Measurements from ENCODE around the gene ARID4B. TPM values are rescaled to one million over a fixed set of nuclear protein-coding genes. Genes with fewer than 3 reads are reported as not detected.

Gene ARID4B
- total RNA-seq, 2 experiments from 2014 or later = 43.3 to 45.7 TPM

- Mint-ChIP-seq H3K4me3 (no peak overlapping the region), H3K9me3 (ENCODE audit: insufficient read depth) (no peaks in the 10 kb centered on the region)
Measured at GRCh38 chr1:235158680-235159079, 169.3 kb downstream of the ARID4B start.

GRCh38 chr1:235157150-235157549, 170.8 kb downstream of the ARID4B start:
- DNase-seq = no peak
- ChIA-PET CTCF (interaction anchor here (0.8 to 4.4 kb wide), 5 partner anchors 30 to 259 kb away, joined by 3 to 17 read pairs (median 4); no protein-coding TSS in a partner anchor), POLR2A (no interaction called here)
- H3K27ac Mint-ChIP-seq = no peak overlapping the region
- ATAC-seq = no peak
- H3K36me3 Mint-ChIP-seq (ENCODE audit: low read depth) = peaks cover 39% of the 10 kb centered on the region
- H3K4me3 Mint-ChIP-seq = no peak overlapping the region
- no peaks in the 10 kb centered on the region for H3K9me3 Mint-ChIP-seq (ENCODE audit: insufficient read depth)
- H3K27me3 Mint-ChIP-seq (ENCODE audit: low read depth) = no peaks in the 10 kb centered on the region
- H3K4me1 Mint-ChIP-seq (ENCODE audit: low read depth) = peaks cover 14% of the 10 kb centered on the region

More at GRCh38 chr1:235158680-235159079, 169.3 kb downstream of the ARID4B start:
- Mint-ChIP-seq H3K36me3 (ENCODE audit: low read depth) (peaks cover 33% of the 10 kb centered on the region), H3K27ac (no peak overlapping the region), H3K27me3 (ENCODE audit: low read depth) (no peaks in the 10 kb centered on the region), H3K4me1 (ENCODE audit: low read depth) (peaks cover 15% of the 10 kb centered on the region)
- ChIA-PET CTCF (interaction anchor here (0.8 to 4.4 kb wide), 3 partner anchors 39 to 346 kb away, joined by 3 to 17 read pairs (median 3); partner anchors contain the start of gene B3GALNT2), POLR2A (no interaction called here)
- no peak for ATAC-seq
- DNase-seq = no peak

GRCh38 chr1:235156740-235157139, 171.2 kb downstream of the ARID4B start:
- Mint-ChIP-seq H3K4me3 (no peak overlapping the region), H3K36me3 (ENCODE audit: low read depth) (peaks cover 39% of the 10 kb centered on the region)
- POLR2A ChIA-PET = interaction anchor here (0.5 kb wide), 1 partner anchor 12 kb away, joined by 4 read pairs; no protein-coding TSS in a partner anchor

GRCh38 chr1:235156265-235156664, 171.7 kb downstream of the ARID4B start:
- CTCF ChIA-PET = interaction anchor here (0.8 to 4.4 kb wide), 6 partner anchors 17 to 260 kb away, joined by 3 to 17 read pairs (median 4); no protein-coding TSS in a partner anchor
- POLR2A ChIA-PET = interaction anchor here (0.5 to 1.0 kb wide), 3 partner anchors 13 to 172 kb away, joined by 3 to 4 read pairs (median 3); partner anchors contain the start of genes ARID4B and GGPS1
- no peak overlapping the region for H3K27ac Mint-ChIP-seq
- H3K9me3 Mint-ChIP-seq (ENCODE audit: insufficient read depth) = no peaks in the 10 kb centered on the region
- H3K4me1 Mint-ChIP-seq (ENCODE audit: low read depth) = peaks cover 12% of the 10 kb centered on the region
- ATAC-seq (no peak), DNase-seq (no peak)
- no peak overlapping the region for H3K4me3 Mint-ChIP-seq
- H3K36me3 Mint-ChIP-seq (ENCODE audit: low read depth) = peaks cover 42% of the 10 kb centered on the region
- no peaks in the 10 kb centered on the region for H3K27me3 Mint-ChIP-seq (ENCODE audit: low read depth)

More at GRCh38 chr1:235156740-235157139, 171.2 kb downstream of the ARID4B start:
- H3K4me1 Mint-ChIP-seq (ENCODE audit: low read depth) = peaks cover 11% of the 10 kb centered on the region
- no peak overlapping the region for H3K27ac Mint-ChIP-seq
- CTCF ChIA-PET = interaction anchor here (0.8 to 4.4 kb wide), 6 partner anchors 18 to 260 kb away, joined by 3 to 17 read pairs (median 4); no protein-coding TSS in a partner anchor
- DNase-seq (no peak), ATAC-seq (no peak)
- H3K27me3 Mint-ChIP-seq (ENCODE audit: low read depth) = no peaks in the 10 kb centered on the region
- H3K9me3 Mint-ChIP-seq (ENCODE audit: insufficient read depth) = no peaks in the 10 kb centered on the region

GRCh38 chr1:235152235-235152634, 175.7 kb downstream of the ARID4B start:
- CTCF ChIA-PET = interaction anchor here (1.0 kb wide), 1 partner anchor 8 kb away, joined by 4 read pairs; the partner anchor contains the start of gene RBM34
- Mint-ChIP-seq H3K9me3 (ENCODE audit: insufficient read depth) (no peaks in the 10 kb centered on the region), H3K4me3 (no peak overlapping the region), H3K27me3 (ENCODE audit: low read depth) (no peaks in the 10 kb centered on the region), H3K4me1 (ENCODE audit: low read depth) (peaks cover 17% of the 10 kb centered on the region), H3K36me3 (ENCODE audit: low read depth) (peaks cover 58% of the 10 kb centered on the region), H3K27ac (no peak overlapping the region)
- ATAC-seq = no peak
- DNase-seq = no peak
- POLR2A ChIA-PET = interaction anchor here (3.0 kb wide), 1 partner anchor 9 kb away, joined by 11 read pairs; the partner anchor contains the start of gene RBM34

DNA sequence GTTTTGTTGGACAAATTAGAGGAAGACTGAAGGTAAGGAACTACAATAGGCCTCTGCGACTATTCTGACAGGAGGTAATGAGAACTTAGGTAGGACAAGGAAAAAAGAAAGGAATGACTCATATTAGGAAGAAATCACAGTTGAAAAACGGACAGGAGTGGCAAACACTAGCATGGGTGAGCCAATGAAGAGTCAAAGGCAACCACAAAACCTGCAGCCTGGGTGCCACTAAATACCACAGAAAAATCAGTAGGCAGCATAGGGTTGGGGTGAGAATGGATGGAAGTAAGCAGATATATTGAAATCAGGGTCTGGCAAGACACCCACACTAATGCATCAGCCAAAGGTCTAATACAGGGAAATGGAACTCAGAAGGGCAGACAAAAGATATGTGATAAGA, 176.9 kb downstream of the ARID4B start:
- H3K27me3 Mint-ChIP-seq (ENCODE audit: low read depth) = no peaks in the 10 kb centered on the region
- CTCF ChIA-PET = interaction anchor here (1.1 to 1.4 kb wide), 2 partner anchors 24 to 191 kb away, joined by 3 read pairs; no protein-coding TSS in a partner anchor

DNA sequence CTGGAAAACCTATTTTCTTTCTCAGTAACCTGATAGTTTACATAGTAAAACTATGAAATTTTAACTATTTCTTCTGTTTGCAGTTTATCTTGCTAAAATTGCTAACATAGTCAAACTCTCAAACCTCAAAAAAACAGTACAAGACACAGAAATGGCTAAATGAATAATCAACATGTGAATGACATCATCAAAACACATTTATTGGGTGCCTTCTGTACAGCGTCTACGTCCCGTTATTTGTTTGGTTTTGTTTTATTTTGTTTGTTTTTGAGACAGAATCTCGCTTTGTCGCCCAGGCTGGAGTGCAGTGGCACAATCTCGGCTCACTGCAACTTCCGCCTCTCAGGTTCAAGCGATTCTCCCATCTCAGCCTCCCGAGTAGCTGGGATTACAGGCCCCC, 178.2 kb downstream of the ARID4B start:
- Mint-ChIP-seq H3K27me3 (ENCODE audit: low read depth) (no peaks in the 10 kb centered on the region), H3K4me1 (ENCODE audit: low read depth) (peaks cover 18% of the 10 kb centered on the region), H3K9me3 (ENCODE audit: insufficient read depth) (no peaks in the 10 kb centered on the region), H3K4me3 (no peak overlapping the region), H3K27ac (no peak overlapping the region), H3K36me3 (ENCODE audit: low read depth) (peaks cover 67% of the 10 kb centered on the region)
- ATAC-seq (no peak), DNase-seq (no peak)
- CTCF ChIA-PET = interaction anchor here (1.1 kb wide), 1 partner anchor 192 kb away, joined by 3 read pairs; no protein-coding TSS in a partner anchor
- POLR2A ChIA-PET = interaction anchor here (3.0 kb wide), 1 partner anchor 11 kb away, joined by 11 read pairs; the partner anchor contains the start of gene RBM34

More for the DNA sequence above, 176.9 kb downstream of the ARID4B start:
- Mint-ChIP-seq H3K4me3 (no peak overlapping the region), H3K9me3 (ENCODE audit: insufficient read depth) (no peaks in the 10 kb centered on the region), H3K36me3 (ENCODE audit: low read depth) (peaks cover 65% of the 10 kb centered on the region), H3K4me1 (ENCODE audit: low read depth) (peaks cover 16% of the 10 kb centered on the region), H3K27ac (no peak overlapping the region)
- DNase-seq = no peak
- ATAC-seq = peak; percentile 45
- POLR2A ChIA-PET = interaction anchor here (3.0 kb wide), 1 partner anchor 10 kb away, joined by 11 read pairs; the partner anchor contains the start of gene RBM34

DNA sequence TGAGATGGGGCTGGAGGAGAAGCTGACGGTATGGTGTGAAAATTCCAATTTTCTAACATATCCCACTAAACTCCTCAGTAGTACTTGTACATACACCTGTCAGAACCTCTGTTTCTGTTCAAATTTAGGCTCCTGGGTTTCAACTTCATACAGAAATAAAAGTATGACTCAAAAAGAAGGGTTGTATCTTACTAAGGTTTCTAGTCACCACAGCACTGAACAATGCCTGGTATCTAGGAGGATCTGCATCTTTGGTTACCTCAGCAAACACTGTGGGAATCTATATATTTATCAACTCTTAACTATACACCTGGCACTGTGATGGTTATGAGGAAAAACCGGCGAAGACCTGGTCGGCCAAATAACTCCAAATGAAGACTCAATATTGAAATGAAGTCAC, 180.7 kb downstream of the ARID4B start:
- no peak for ATAC-seq
- Mint-ChIP-seq H3K9me3 (ENCODE audit: insufficient read depth) (no peaks in the 10 kb centered on the region), H3K4me3 (no peak overlapping the region), H3K27me3 (ENCODE audit: low read depth) (no peaks in the 10 kb centered on the region), H3K36me3 (ENCODE audit: low read depth) (peaks cover 63% of the 10 kb centered on the region), H3K27ac (no peak overlapping the region), H3K4me1 (ENCODE audit: low read depth) (peaks cover 18% of the 10 kb centered on the region)
- ChIA-PET CTCF (interaction anchor here (0.8 kb wide), 1 partner anchor 660 kb away, joined by 3 read pairs; no protein-coding TSS in a partner anchor), POLR2A (interaction anchor here (0.6 to 1.2 kb wide), 2 partner anchors 13 to 232 kb away, joined by 3 read pairs; partner anchors contain the start of gene RBM34)
- no peak for DNase-seq

DNA sequence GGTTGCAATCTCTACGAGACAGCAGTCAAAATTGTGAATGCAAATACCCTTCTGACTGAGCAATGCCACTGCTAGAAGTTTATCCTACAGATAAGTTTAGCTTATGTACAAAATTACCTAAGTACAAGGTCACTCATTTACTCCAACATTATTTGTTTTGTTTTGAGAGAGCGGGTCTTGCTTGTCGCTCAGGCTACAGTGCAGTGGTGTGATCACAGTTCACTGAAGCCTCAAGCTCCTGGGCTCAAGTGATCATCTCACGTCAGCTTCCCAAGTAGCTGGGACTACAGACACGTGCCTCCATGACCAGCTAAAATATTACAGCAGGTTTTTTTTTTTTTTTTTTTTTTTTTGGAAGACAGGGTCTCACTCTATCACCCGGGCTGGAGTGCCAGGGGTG, 182.3 kb downstream of the ARID4B start:
- Mint-ChIP-seq H3K27me3 (ENCODE audit: low read depth) (no peaks in the 10 kb centered on the region), H3K9me3 (ENCODE audit: insufficient read depth) (no peaks in the 10 kb centered on the region), H3K27ac (no peak overlapping the region), H3K4me1 (ENCODE audit: low read depth) (peaks cover 10% of the 10 kb centered on the region), H3K4me3 (no peak overlapping the region), H3K36me3 (ENCODE audit: low read depth) (peaks cover 68% of the 10 kb centered on the region)
- ChIA-PET POLR2A (interaction anchor here (0.5 kb wide), 1 partner anchor 29 kb away, joined by 3 read pairs; no protein-coding TSS in a partner anchor), CTCF (interaction anchor here (1.0 to 1.6 kb wide), 3 partner anchors 101 to 271 kb away, joined by 3 to 5 read pairs (median 4); no protein-coding TSS in a partner anchor)
- DNase-seq = no peak
- ATAC-seq = no peak

DNA sequence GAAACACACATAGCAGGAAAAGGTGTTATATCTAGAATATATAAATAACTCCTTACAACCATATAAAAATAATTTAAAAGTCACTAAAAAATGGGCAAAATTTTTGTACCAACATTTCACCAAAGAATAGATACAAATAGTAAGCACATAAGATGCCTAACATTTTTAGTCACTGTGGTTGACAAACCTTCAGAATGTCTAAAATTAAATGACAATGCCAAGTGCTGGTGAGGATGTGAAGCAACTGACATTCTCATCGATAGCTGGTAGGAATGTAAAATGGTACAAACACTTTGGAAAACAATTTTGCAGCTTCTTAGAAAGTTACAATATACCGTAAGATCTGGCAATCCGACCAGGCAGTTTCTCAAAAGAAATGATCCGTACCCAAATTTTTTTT, 185.0 kb downstream of the ARID4B start:
- H3K4me3 Mint-ChIP-seq = no peak overlapping the region
- peaks cover 13% of the 10 kb centered on the region for H3K4me1 Mint-ChIP-seq (ENCODE audit: low read depth)
- ChIA-PET CTCF (no interaction called here), POLR2A (no interaction called here)
- H3K27me3 Mint-ChIP-seq (ENCODE audit: low read depth) = no peaks in the 10 kb centered on the region
- no peak for DNase-seq
- no peak overlapping the region for H3K27ac Mint-ChIP-seq
- peaks cover 68% of the 10 kb centered on the region for H3K36me3 Mint-ChIP-seq (ENCODE audit: low read depth)
- no peaks in the 10 kb centered on the region for H3K9me3 Mint-ChIP-seq (ENCODE audit: insufficient read depth)
- no peak for ATAC-seq

DNA sequence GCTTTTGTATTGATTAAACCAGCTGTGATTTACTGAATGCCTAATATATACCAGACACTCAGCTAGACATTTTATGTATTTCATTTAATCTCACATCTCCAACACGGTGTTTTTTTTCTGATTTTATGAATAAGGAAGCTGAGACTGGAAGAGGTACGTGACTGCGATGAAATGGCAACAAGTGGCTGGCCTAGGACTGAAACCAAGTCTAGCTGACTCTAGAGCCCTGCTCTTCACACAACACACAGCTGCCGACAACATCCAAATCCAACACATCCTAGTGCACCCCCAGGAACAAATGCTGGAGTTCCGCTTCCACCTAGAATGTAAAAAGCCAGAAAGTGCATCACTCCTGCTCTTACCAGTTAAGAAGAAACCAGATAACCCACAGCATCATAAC, 188.7 kb downstream of the ARID4B start:
- H3K4me3 Mint-ChIP-seq = no peak overlapping the region
- ATAC-seq = no peak

GRCh38 chr1:235138821-235139220, 189.2 kb downstream of the ARID4B start:
- Mint-ChIP-seq H3K36me3 (ENCODE audit: low read depth) (peaks cover 74% of the 10 kb centered on the region), H3K27me3 (ENCODE audit: low read depth) (no peaks in the 10 kb centered on the region), H3K9me3 (ENCODE audit: insufficient read depth) (no peaks in the 10 kb centered on the region), H3K4me3 (no peak overlapping the region), H3K4me1 (ENCODE audit: low read depth) (peaks cover 10% of the 10 kb centered on the region), H3K27ac (no peak overlapping the region)
- DNase-seq = no peak
- POLR2A ChIA-PET = interaction anchor here (1.0 to 1.7 kb wide), 2 partner anchors 10 to 22 kb away, joined by 5 to 8 read pairs; partner anchors contain the start of genes RBM34 and TOMM20
- no peak for ATAC-seq
- CTCF ChIA-PET = interaction anchor here (0.8 to 1.9 kb wide), 5 partner anchors 17 to 651 kb away, joined by 3 to 6 read pairs (median 4); no protein-coding TSS in a partner anchor

More for the DNA sequence above, 188.7 kb downstream of the ARID4B start:
- Mint-ChIP-seq H3K27ac (peak overlapping the region; percentile 24), H3K36me3 (ENCODE audit: low read depth) (peaks cover 77% of the 10 kb centered on the region), H3K27me3 (ENCODE audit: low read depth) (no peaks in the 10 kb centered on the region), H3K4me1 (ENCODE audit: low read depth) (peaks cover 10% of the 10 kb centered on the region), H3K9me3 (ENCODE audit: insufficient read depth) (no peaks in the 10 kb centered on the region)
- no peak for DNase-seq
- ChIA-PET POLR2A (interaction anchor here (1.6 to 1.7 kb wide), 2 partner anchors 21 kb away, joined by 7 to 8 read pairs; partner anchors contain the start of gene RBM34), CTCF (interaction anchor here (1.5 to 1.9 kb wide), 4 partner anchors 17 to 652 kb away, joined by 3 to 6 read pairs (median 5); no protein-coding TSS in a partner anchor)
